ENCODE data around the gene C1QA.

The C1QA gene

GRCh38 chr1:22636353-22636752 is at the start of gene C1QA:
C1QA (plus strand) TSS chr1:22636628; CDS start chr1:22637617, 989 bp downstream.
- no peak for DNase-seq (ENCODE audit: low read depth in 2 of 2)

GRCh38 chr1:22587247-22587646 is 49.2 kb upstream of the C1QA start:
- DNase-seq (ENCODE audit: low read depth in 2 of 2), result no peak

GRCh38 chr1:22588899-22589422 is 47.5 kb upstream of the C1QA start:
- DNase-seq (ENCODE audit: low read depth in 2 of 2), result no peak

- no peak for DNase-seq (ENCODE audit: low read depth in 2 of 2)
Observed at GRCh38 chr1:22591576-22591975, 44.9 kb upstream of the C1QA start.

- DNase-seq (ENCODE audit: low read depth in 2 of 2), result no peak
Observed at GRCh38 chr1:22592051-22592450, 44.4 kb upstream of the C1QA start.

GRCh38 chr1:22592919-22593790 is 43.3 kb upstream of the C1QA start:
- DNase-seq (ENCODE audit: low read depth in 2 of 2), result no peak

GRCh38 chr1:22594396-22594795 is 42.0 kb upstream of the C1QA start:
- no peak for DNase-seq (ENCODE audit: low read depth in 2 of 2)

GRCh38 chr1:22595108-22595507 is 41.3 kb upstream of the C1QA start:
- DNase-seq (ENCODE audit: low read depth in 2 of 2), result no peak

- no peak for DNase-seq (ENCODE audit: low read depth in 2 of 2)
Observed at GRCh38 chr1:22597301-22597965, 39.0 kb upstream of the C1QA start.

GRCh38 chr1:22597996-22598395 is 38.4 kb upstream of the C1QA start:
- no peak for DNase-seq (ENCODE audit: low read depth in 2 of 2)

GRCh38 chr1:22598736-22599135 is 37.7 kb upstream of the C1QA start:
- DNase-seq (ENCODE audit: low read depth in 2 of 2), result no peak

GRCh38 chr1:22600071-22600816 is 36.2 kb upstream of the C1QA start:
- DNase-seq (ENCODE audit: low read depth in 2 of 2), result no peak

GRCh38 chr1:22600817-22601605 is 35.4 kb upstream of the C1QA start:
- DNase-seq (ENCODE audit: low read depth in 2 of 2), result no peak

GRCh38 chr1:22601610-22602009 is 34.8 kb upstream of the C1QA start:
- no peak for DNase-seq (ENCODE audit: low read depth in 2 of 2)

- no peak for DNase-seq (ENCODE audit: low read depth in 2 of 2)
Observed at GRCh38 chr1:22602060-22602740, 34.2 kb upstream of the C1QA start.

- no peak for DNase-seq (ENCODE audit: low read depth in 2 of 2)
Observed at GRCh38 chr1:22606161-22606560, 30.3 kb upstream of the C1QA start.

- DNase-seq (ENCODE audit: low read depth in 2 of 2), result no peak
Observed at GRCh38 chr1:22607154-22607553, 29.3 kb upstream of the C1QA start.

GRCh38 chr1:22608361-22608760 is 28.1 kb upstream of the C1QA start:
- DNase-seq (ENCODE audit: low read depth in 2 of 2), result no peak

- DNase-seq (ENCODE audit: low read depth in 2 of 2), result no peak
Observed at GRCh38 chr1:22609291-22609690, 27.1 kb upstream of the C1QA start.

- DNase-seq (ENCODE audit: low read depth in 2 of 2), result peak; percentile 10 to 16
Observed at GRCh38 chr1:22611530-22611947, 24.9 kb upstream of the C1QA start.
